Measurements from ENCODE around the gene EFNB2.

DNA sequence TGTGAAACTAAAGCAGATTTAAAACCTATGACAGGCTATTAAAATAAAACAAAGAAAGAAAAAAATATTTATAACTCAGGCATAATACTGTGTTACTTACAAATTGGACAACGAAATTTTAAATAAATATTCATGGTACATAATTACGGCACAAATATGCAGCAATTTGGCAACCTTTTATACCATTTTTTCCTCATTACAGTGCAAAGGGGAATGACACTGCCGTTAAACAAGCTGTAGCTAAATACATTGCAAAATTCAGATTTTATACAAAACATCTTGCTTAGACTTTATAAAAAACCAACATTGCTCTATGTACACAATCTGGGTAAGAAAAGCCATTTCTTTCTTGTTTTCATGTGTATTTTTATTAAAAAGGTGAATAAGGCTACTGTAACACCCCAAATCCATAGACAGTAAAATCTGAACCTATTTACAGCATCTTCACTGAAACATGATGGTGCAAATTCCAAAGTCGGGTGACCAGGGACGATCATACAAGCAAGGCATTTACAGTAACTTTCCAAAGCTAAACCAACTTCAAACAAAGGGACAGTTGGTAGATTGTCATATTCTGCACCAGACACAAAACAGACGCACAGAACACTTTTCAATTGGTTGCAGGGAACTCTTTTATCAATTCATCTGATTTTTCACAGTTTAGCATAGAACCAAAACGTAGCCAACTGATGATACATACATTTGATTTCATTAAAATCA is 45.5 kb downstream of the EFNB2 start:
- TF ChIP-seq, protein P1, sequence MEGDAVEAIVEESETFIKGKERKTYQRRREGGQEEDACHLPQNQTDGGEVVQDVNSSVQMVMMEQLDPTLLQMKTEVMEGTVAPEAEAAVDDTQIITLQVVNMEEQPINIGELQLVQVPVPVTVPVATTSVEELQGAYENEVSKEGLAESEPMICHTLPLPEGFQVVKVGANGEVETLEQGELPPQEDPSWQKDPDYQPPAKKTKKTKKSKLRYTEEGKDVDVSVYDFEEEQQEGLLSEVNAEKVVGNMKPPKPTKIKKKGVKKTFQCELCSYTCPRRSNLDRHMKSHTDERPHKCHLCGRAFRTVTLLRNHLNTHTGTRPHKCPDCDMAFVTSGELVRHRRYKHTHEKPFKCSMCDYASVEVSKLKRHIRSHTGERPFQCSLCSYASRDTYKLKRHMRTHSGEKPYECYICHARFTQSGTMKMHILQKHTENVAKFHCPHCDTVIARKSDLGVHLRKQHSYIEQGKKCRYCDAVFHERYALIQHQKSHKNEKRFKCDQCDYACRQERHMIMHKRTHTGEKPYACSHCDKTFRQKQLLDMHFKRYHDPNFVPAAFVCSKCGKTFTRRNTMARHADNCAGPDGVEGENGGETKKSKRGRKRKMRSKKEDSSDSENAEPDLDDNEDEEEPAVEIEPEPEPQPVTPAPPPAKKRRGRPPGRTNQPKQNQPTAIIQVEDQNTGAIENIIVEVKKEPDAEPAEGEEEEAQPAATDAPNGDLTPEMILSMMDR (IDR thresholded peaks at IDR 0.05): no peak
- TF ChIP-seq POLR2A (IDR thresholded peaks at IDR 0.05) (no peak), POLR2AphosphoS5 (IDR thresholded peaks at IDR 0.05) (peak in 2 of 4 donors; percentile 52 to 57), EP300 (IDR thresholded peaks at IDR 0.05) (no peak)

Data from sigmoid colon (tissue), 4 donors.